OCI-LY1 (cell line): ENCODE results near the gene SDC3.

Experiments
- H2AFZ ChIP-seq: fragments of 200-600 bp; sonication (generic), shearing (Covaris generic); 2 replicates; pipeline ENCODE4 v1.6.0; 2014; ENCODE audit warnings: antibody characterized with exemption, mild to moderate bottlenecking, low read length
- H3F3A ChIP-seq: fragments of 200-600 bp; sonication (generic), shearing (Covaris generic); 2 replicates; pipeline ENCODE4 v1.6.0; 2014; ENCODE audit warnings: mild to moderate bottlenecking, antibody characterized with exemption, low read length, moderate library complexity; ENCODE audit not compliant: insufficient read depth
- H3K27ac ChIP-seq: fragments of 200-600 bp; sonication (generic); 2 replicates; pipeline ENCODE4 v1.5.1; 2014; ENCODE audit warnings: low read length, mixed run types, mild to moderate bottlenecking, low read depth; ENCODE audit not compliant: poor library complexity, severe bottlenecking
- H3K27me3 ChIP-seq: fragments of 200-600 bp; sonication (generic); 2 replicates; pipeline ENCODE4 v1.6.0; 2014; ENCODE audit warnings: antibody characterized with exemption, mild to moderate bottlenecking, low read length, moderate library complexity; ENCODE audit not compliant: insufficient read depth
- H3K36me3 ChIP-seq: fragments of 200-600 bp; sonication (generic); 2 replicates; pipeline ENCODE4 v1.6.1; 2014; ENCODE audit warnings: mild to moderate bottlenecking, antibody characterized with exemption, low read length, moderate library complexity, mixed read lengths; ENCODE audit not compliant: insufficient read depth
- H3K4me1 ChIP-seq: fragments of 200-600 bp; sonication (generic); 2 replicates; pipeline ENCODE4 v1.5.1; 2014; ENCODE audit warnings: mild to moderate bottlenecking, low read length, moderate library complexity; ENCODE audit not compliant: insufficient read depth, severe bottlenecking
- H3K4me2 ChIP-seq: fragments of 200-600 bp; sonication (generic), shearing (Covaris generic); 2 replicates; pipeline ENCODE4 v1.6.1; 2014; ENCODE audit warnings: low read length
- H3K4me3 ChIP-seq: fragments of 200-600 bp; sonication (generic); 2 replicates; pipeline ENCODE4 v1.5.1; 2014; ENCODE audit warnings: low read length, low read depth, mild to moderate bottlenecking, mixed read lengths; ENCODE audit not compliant: poor library complexity, severe bottlenecking
- H3K79me2 ChIP-seq: fragments of 200-600 bp; shearing (Covaris generic); 2 replicates; pipeline ENCODE4 v1.6.1; 2016; ENCODE audit warnings: mixed run types, low read length, mixed read lengths; ENCODE audit not compliant: insufficient read depth
- H3K9ac ChIP-seq: fragments of 200-600 bp; sonication (generic), shearing (Covaris generic); 2 replicates; pipeline ENCODE4 v1.6.1; 2014; ENCODE audit warnings: mild to moderate bottlenecking, low read length, mixed read lengths
- H3K9me2 ChIP-seq: fragments of 200-600 bp; sonication (generic), shearing (Covaris generic); 2 replicates; pipeline ENCODE4 v1.6.1; 2014; ENCODE audit warnings: low read depth, mild to moderate bottlenecking, low read length, mixed read lengths
- H3K9me3 ChIP-seq: fragments of 200-600 bp; shearing (Covaris generic); 2 replicates; pipeline ENCODE4 v1.6.1; 2014; ENCODE audit warnings: low read length, mixed read lengths
- H4K20me1 ChIP-seq: fragments of 200-600 bp; sonication (generic), shearing (Covaris generic); 2 replicates; pipeline ENCODE4 v1.6.0; 2016; ENCODE audit warnings: mild to moderate bottlenecking, low read length; ENCODE audit not compliant: insufficient read depth
- EZH2 ChIP-seq: fragments of 200-600 bp; sonication (generic), shearing (Covaris generic); IDR thresholded peaks from 2 replicates; pipeline ENCODE4 v1.8.0; 2017; ENCODE audit warnings: borderline replicate concordance, mixed run types, mild to moderate bottlenecking, antibody characterized with exemption, low read length, moderate library complexity, mixed read lengths
- TF ChIP-seq, protein P1 (sequence below): fragments of 200-600 bp; sonication (generic), shearing (Covaris generic); IDR thresholded peaks from 2 replicates; pipeline ENCODE4 v1.5.1; 2017; ENCODE audit warnings: mild to moderate bottlenecking, antibody characterized with exemption, low read length, moderate library complexity, mixed read lengths

Gene SDC3

DNA sequence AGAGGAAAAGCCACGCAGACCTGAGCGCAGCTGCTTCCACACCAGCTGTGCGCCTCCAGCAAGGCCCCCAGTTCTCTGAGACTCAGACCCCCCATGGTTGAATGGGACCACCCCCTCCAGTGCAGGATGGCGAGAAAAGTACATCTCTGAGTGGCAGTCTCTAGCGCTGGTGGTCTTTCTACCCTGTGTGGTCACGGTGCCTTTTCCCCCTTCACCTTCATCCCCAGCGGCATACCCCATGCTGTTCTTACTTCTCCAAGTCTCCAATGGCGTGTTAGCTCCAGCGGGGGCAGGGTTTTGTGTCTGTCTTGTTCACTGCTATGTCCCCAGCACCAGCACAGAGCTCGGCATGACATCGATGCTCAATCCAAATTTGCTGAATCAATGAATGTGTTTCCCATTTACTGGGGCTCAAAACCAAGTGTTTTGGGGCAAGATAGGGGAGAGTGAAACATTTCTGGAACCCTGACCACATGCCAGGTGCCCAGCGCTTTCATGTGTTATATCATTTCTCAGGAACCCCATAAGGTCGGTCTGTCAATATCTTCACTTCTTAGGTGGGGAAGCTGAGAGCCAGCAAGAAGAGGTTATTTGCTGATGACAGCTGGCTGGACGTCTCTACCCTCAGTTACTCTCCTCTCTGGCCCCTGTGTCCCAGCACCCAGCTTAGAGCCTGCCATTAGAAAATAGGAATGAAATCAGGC lies 959 bp upstream of the SDC3 start:
- TF ChIP-seq, protein P1, sequence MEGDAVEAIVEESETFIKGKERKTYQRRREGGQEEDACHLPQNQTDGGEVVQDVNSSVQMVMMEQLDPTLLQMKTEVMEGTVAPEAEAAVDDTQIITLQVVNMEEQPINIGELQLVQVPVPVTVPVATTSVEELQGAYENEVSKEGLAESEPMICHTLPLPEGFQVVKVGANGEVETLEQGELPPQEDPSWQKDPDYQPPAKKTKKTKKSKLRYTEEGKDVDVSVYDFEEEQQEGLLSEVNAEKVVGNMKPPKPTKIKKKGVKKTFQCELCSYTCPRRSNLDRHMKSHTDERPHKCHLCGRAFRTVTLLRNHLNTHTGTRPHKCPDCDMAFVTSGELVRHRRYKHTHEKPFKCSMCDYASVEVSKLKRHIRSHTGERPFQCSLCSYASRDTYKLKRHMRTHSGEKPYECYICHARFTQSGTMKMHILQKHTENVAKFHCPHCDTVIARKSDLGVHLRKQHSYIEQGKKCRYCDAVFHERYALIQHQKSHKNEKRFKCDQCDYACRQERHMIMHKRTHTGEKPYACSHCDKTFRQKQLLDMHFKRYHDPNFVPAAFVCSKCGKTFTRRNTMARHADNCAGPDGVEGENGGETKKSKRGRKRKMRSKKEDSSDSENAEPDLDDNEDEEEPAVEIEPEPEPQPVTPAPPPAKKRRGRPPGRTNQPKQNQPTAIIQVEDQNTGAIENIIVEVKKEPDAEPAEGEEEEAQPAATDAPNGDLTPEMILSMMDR: no peak
- no peak for TF ChIP-seq EZH2
- H3K27ac ChIP-seq: no peak overlapping the region
- peaks cover 11% of the 10 kb centered on the region for H3K4me1 ChIP-seq
- H4K20me1 ChIP-seq: no peaks in the 10 kb centered on the region
- H3K9me3 ChIP-seq: no peaks in the 10 kb centered on the region
- H3K4me2 ChIP-seq: peak overlapping the region; percentile 56; the same call in 1 of the 2 replicates
- no peaks in the 10 kb centered on the region for H3K79me2 ChIP-seq
- no peak overlapping the region for H2AFZ ChIP-seq
- H3F3A ChIP-seq: no peaks in the 10 kb centered on the region
- no peak overlapping the region for H3K4me3 ChIP-seq
- H3K9ac ChIP-seq: no peak overlapping the region
- H3K9me2 ChIP-seq: no peaks in the 10 kb centered on the region
- no peaks in the 10 kb centered on the region for H3K36me3 ChIP-seq
- H3K27me3 ChIP-seq: peaks cover 14% of the 10 kb centered on the region; the same call in 1 of the 2 replicates

DNA sequence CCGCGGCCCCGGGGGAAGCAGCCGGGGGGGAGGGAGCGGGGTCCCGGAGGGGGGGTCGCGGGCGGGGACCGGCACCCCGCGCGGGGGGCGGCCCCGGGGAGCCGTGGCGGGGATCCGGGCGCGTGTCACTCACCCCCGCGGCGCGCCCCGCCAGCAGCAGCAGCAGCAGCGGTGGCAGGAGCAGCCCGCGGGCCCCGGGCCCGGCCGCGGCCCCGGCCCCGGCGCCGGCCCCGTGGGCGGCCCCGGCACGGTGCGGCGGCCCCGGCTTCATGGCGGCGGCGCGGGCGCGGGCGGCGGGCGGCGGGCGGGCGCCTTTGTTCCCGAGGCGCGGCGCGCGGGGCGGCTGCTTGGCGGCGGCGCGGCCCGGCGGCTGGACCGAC lies 252 bp downstream of the SDC3 start:
- Histone ChIP-seq H3K9me3 (no peaks in the 10 kb centered on the region), H3K4me3 (no peak overlapping the region), H3K9me2 (no peaks in the 10 kb centered on the region), H3K79me2 (no peaks in the 10 kb centered on the region), H2AFZ (no peak overlapping the region), H4K20me1 (no peaks in the 10 kb centered on the region), H3K27ac (no peak overlapping the region), H3K36me3 (no peaks in the 10 kb centered on the region), H3K4me1 (peaks cover 11% of the 10 kb centered on the region), H3K9ac (no peak overlapping the region), H3K4me2 (peak overlapping the region; percentile 35; the same call in 1 of the 2 replicates), H3K27me3 (peaks cover 14% of the 10 kb centered on the region; the same call in 1 of the 2 replicates), H3F3A (no peaks in the 10 kb centered on the region)
- no peak for TF ChIP-seq EZH2
- TF ChIP-seq, protein P1: no peak

DNA sequence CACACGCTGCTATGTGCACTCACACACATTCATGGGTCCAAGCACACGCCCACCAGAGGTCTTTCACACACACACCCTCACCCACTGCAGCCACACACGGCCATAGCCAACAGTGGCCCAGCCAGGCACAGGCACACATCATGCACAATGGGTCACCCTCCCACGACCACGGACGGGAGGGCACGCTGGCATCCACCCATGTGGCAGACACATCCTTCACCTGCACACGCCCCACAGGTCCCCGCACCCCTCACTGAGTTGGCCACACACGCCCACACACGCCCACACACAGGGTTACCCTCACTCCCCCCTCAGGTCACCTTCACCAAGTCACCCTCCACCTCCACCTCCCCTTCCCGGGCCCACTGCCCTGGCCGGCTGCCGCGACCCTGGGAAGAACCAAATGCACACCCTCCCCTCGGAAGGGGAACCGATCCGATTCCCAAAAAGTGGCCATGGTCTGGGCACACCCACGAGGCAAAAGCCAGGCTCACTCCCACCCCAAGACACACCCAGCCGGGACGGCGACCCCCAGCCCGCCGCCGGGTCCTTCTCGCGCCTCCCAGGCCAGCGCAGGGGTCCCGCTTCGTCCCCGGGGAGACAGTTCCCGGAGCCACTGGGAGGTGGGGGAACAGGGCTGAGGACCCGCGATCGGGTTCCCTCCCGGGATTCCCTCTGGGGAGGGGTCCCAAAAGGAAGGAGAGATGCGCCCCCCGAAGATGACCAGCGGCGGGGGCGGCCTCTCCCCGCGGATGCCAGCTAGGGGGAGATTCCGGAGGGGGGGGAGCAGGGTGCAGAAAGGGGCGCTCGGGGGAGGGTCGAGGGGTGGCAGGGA lies 860 bp downstream of the SDC3 start:
- no peaks in the 10 kb centered on the region for H3F3A ChIP-seq
- H3K9ac ChIP-seq: no peak overlapping the region
- no peaks in the 10 kb centered on the region for H3K9me3 ChIP-seq
- no peak overlapping the region for H3K4me3 ChIP-seq
- H3K79me2 ChIP-seq: no peaks in the 10 kb centered on the region
- no peaks in the 10 kb centered on the region for H3K36me3 ChIP-seq
- no peaks in the 10 kb centered on the region for H4K20me1 ChIP-seq
- peaks cover 11% of the 10 kb centered on the region for H3K4me1 ChIP-seq
- no peak overlapping the region for H3K27ac ChIP-seq
- H3K4me2 ChIP-seq: peak overlapping the region; percentile 35
- H3K27me3 ChIP-seq: peaks cover 18% of the 10 kb centered on the region; the same call in 1 of the 2 replicates
- TF ChIP-seq EZH2: no peak
- TF ChIP-seq, protein P1: no peak
- no peak overlapping the region for H2AFZ ChIP-seq
- H3K9me2 ChIP-seq: no peaks in the 10 kb centered on the region
